GM23338 (cell line): ENCODE measurements around the gene CHD5. TPM values are rescaled to one million over a fixed set of nuclear protein-coding genes. Genes with fewer than 3 reads are reported as not detected.

Experiments
- ATAC-seq: fragments of 200-7000 bp; cut with Tn5 transposase; 3 replicates; pipeline ENCODE4 v1.9.1; 2020
- DNase-seq: peaks from one replicate; pipeline ENCODE4 v3.0.0-alpha.2; 2015; ENCODE audit warnings: low spot score
- H2AFZ ChIP-seq: fragments of 200-600 bp; sonication (generic); 2 replicates; pipeline ENCODE4 v1.8.0; 2016; ENCODE audit warnings: antibody characterized with exemption, mild to moderate bottlenecking, moderate library complexity
- H3F3A ChIP-seq: fragments of 200-600 bp; sonication (generic); replicated peaks from 2 replicates; pipeline ENCODE4 v1.8.0; 2017; ENCODE audit warnings: antibody characterized with exemption, mixed run types, low read depth
- H3K27ac ChIP-seq: fragments of 200-600 bp; sonication (generic); 2 replicates; pipeline ENCODE4 v1.6.1; 2016; ENCODE audit warnings: low read depth
- H3K27me3 ChIP-seq: fragments of 200-600 bp; sonication (generic); 2 replicates; pipeline ENCODE4 v1.8.0; 2016; ENCODE audit warnings: mild to moderate bottlenecking, mixed run types, moderate library complexity; ENCODE audit not compliant: insufficient read depth
- H3K36me3 ChIP-seq: fragments of 200-600 bp; sonication (generic); 2 replicates; pipeline ENCODE4 v1.8.0; 2016; ENCODE audit warnings: mild to moderate bottlenecking; ENCODE audit not compliant: insufficient read depth
- H3K4me1 ChIP-seq: fragments of 200-600 bp; sonication (generic); 2 replicates; pipeline ENCODE4 v1.8.0; 2016; ENCODE audit warnings: mild to moderate bottlenecking, moderate library complexity; ENCODE audit not compliant: insufficient read depth
- H3K4me2 ChIP-seq: fragments of 200-600 bp; sonication (generic); 2 replicates; pipeline ENCODE4 v1.7.1; 2017; ENCODE audit warnings: mixed run types
- H3K4me3 ChIP-seq: fragments of 200-600 bp; sonication (generic); 2 replicates; pipeline ENCODE4 v1.6.1; 2016; ENCODE audit warnings: mixed run types
- H3K79me2 ChIP-seq: fragments of 200-600 bp; sonication (generic); replicated peaks from 2 replicates; pipeline ENCODE4 v1.8.0; 2017; ENCODE audit warnings: mild to moderate bottlenecking; ENCODE audit not compliant: insufficient read depth
- H3K9me2 ChIP-seq: fragments of 200-600 bp; sonication (generic); 2 replicates; pipeline ENCODE4 v1.8.0; 2017; ENCODE audit not compliant: insufficient read depth
- H4K20me1 ChIP-seq: fragments of 200-600 bp; sonication (generic); replicated peaks from 2 replicates; pipeline ENCODE4 v1.8.0; 2017; ENCODE audit warnings: mild to moderate bottlenecking; ENCODE audit not compliant: insufficient read depth
- H3K27ac Mint-ChIP-seq: 2 replicates; pipeline ENCODE4 v1.8.0; 2020; ENCODE audit warnings: inconsistent platforms, mild to moderate bottlenecking, moderate library complexity, mixed read lengths
- H3K27me3 Mint-ChIP-seq: 3 replicates; pipeline ENCODE4 v1.8.0; 2022; ENCODE audit warnings: low read depth, mild to moderate bottlenecking, moderate library complexity, mixed read lengths, inconsistent platforms; ENCODE audit not compliant: insufficient read depth, poor library complexity
- H3K36me3 Mint-ChIP-seq: 3 replicates; pipeline ENCODE4 v1.8.0; 2021; ENCODE audit warnings: low read depth, mild to moderate bottlenecking, inconsistent platforms, moderate library complexity, mixed read lengths
- H3K4me1 Mint-ChIP-seq: 3 replicates; pipeline ENCODE4 v1.8.0; 2020; ENCODE audit warnings: mild to moderate bottlenecking, inconsistent platforms, mixed read lengths
- H3K4me3 Mint-ChIP-seq: 3 replicates; pipeline ENCODE4 v1.8.0; 2021; ENCODE audit warnings: moderate library complexity, mild to moderate bottlenecking, inconsistent platforms, mixed read lengths
- H3K9me3 Mint-ChIP-seq: 3 replicates; pipeline ENCODE4 v1.8.0; 2020; ENCODE audit warnings: moderate library complexity, mild to moderate bottlenecking, inconsistent platforms, mixed read lengths
- CREB1 ChIP-seq: fragments of 250-450 bp; sonication (Bioruptor Pico); IDR thresholded peaks from 2 replicates; pipeline ENCODE4 v1.5.0; 2020; ENCODE audit warnings: low read depth, mild to moderate bottlenecking, moderate library complexity
- EZH2phosphoT487 ChIP-seq: fragments of 200-600 bp; sonication (generic); IDR thresholded peaks from one replicate; pipeline ENCODE4 v1.8.1; 2018; ENCODE audit warnings: antibody characterized with exemption; ENCODE audit not compliant: unreplicated experiment
- JUNB ChIP-seq: IDR thresholded peaks from one replicate; pipeline ENCODE4 v1.6.1; 2016; ENCODE audit warnings: antibody characterized with exemption; ENCODE audit not compliant: unreplicated experiment
- NANOG ChIP-seq: IDR thresholded peaks from 2 replicates; pipeline ENCODE4 v1.6.1; 2016; ENCODE audit warnings: antibody characterized with exemption, borderline replicate concordance
- STAT1 ChIP-seq: IDR thresholded peaks from one replicate; pipeline ENCODE4 v1.6.1; 2016; ENCODE audit warnings: antibody characterized with exemption; ENCODE audit not compliant: unreplicated experiment
- ZNF331 ChIP-seq: fragments of 250-450 bp; sonication (Bioruptor Pico); IDR thresholded peaks from 2 replicates; pipeline ENCODE4 v1.5.0; 2020; ENCODE audit warnings: low read depth, mild to moderate bottlenecking, moderate library complexity
- polyA plus RNA-seq: library from polyadenylated mRNA; unstranded; fragments of >200 nt; fragmentation: Nextera tagmentation; extraction: Ambion mirVana; gene quantifications from 2 replicates; pipeline ENCODE4 v1.2.1, GENCODE V29; 2016
- total RNA-seq: library from RNA; depleted of rRNA; stranded (reverse); fragments of >200 nt; shearing (Covaris generic); gene quantifications from 2 replicates; pipeline ENCODE4 v1.2.3, GENCODE V29; 2014
- TF ChIP-seq, protein P1 (sequence below): fragments of 250-450 bp; sonication (Bioruptor Pico); IDR thresholded peaks from 2 replicates; pipeline ENCODE4 v1.5.0; 2020; ENCODE audit warnings: mild to moderate bottlenecking, moderate library complexity

Gene CHD5
- total and polyA plus RNA-seq, 2 experiments from 2014 or later = 0.32 to 1.0 TPM

DNA sequence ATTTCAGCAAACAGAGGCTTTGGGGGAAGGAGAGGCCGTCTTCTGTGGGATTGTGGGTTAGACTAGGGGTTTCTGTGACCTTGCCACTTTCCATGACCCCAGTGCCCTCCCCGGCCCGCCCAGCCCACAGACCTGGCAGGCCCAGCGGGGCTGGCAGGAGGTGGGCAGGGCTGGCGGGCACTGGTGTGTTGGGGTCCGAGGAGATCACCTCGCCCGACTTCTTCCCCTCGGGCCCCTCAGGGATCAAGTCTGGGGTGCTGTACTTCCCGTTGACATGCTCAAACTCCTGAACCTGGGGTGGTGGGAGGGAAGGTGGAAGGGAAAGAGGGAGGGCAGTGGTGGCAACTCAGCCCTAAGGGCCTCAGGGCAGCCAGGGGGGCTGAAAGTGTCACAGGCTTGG lies 56.3 kb downstream of the CHD5 start:
- Mint-ChIP-seq H3K4me1 (no peaks in the 10 kb centered on the region; the same call in 2 of the 3 replicates), H3K4me3 (no peak overlapping the region), H3K9me3 (no peaks in the 10 kb centered on the region), H3K27me3 (peaks cover 18% of the 10 kb centered on the region), H3K27ac (no peak overlapping the region), H3K36me3 (no peaks in the 10 kb centered on the region)
- Histone ChIP-seq H3K4me1 (no peaks in the 10 kb centered on the region), H3K27ac (no peak overlapping the region), H4K20me1 (no peaks in the 10 kb centered on the region), H3K79me2 (no peaks in the 10 kb centered on the region), H2AFZ (no peak overlapping the region), H3K4me3 (no peak overlapping the region), H3K27me3 (no peaks in the 10 kb centered on the region), H3K9me2 (no peaks in the 10 kb centered on the region), H3K36me3 (no peaks in the 10 kb centered on the region), H3K4me2 (no peak overlapping the region), H3F3A (no peaks in the 10 kb centered on the region)
- ATAC-seq (no peak), DNase-seq (no peak)
- TF ChIP-seq NANOG (no peak), EZH2phosphoT487 (no peak), STAT1 (no peak)
- TF ChIP-seq, protein P1, sequence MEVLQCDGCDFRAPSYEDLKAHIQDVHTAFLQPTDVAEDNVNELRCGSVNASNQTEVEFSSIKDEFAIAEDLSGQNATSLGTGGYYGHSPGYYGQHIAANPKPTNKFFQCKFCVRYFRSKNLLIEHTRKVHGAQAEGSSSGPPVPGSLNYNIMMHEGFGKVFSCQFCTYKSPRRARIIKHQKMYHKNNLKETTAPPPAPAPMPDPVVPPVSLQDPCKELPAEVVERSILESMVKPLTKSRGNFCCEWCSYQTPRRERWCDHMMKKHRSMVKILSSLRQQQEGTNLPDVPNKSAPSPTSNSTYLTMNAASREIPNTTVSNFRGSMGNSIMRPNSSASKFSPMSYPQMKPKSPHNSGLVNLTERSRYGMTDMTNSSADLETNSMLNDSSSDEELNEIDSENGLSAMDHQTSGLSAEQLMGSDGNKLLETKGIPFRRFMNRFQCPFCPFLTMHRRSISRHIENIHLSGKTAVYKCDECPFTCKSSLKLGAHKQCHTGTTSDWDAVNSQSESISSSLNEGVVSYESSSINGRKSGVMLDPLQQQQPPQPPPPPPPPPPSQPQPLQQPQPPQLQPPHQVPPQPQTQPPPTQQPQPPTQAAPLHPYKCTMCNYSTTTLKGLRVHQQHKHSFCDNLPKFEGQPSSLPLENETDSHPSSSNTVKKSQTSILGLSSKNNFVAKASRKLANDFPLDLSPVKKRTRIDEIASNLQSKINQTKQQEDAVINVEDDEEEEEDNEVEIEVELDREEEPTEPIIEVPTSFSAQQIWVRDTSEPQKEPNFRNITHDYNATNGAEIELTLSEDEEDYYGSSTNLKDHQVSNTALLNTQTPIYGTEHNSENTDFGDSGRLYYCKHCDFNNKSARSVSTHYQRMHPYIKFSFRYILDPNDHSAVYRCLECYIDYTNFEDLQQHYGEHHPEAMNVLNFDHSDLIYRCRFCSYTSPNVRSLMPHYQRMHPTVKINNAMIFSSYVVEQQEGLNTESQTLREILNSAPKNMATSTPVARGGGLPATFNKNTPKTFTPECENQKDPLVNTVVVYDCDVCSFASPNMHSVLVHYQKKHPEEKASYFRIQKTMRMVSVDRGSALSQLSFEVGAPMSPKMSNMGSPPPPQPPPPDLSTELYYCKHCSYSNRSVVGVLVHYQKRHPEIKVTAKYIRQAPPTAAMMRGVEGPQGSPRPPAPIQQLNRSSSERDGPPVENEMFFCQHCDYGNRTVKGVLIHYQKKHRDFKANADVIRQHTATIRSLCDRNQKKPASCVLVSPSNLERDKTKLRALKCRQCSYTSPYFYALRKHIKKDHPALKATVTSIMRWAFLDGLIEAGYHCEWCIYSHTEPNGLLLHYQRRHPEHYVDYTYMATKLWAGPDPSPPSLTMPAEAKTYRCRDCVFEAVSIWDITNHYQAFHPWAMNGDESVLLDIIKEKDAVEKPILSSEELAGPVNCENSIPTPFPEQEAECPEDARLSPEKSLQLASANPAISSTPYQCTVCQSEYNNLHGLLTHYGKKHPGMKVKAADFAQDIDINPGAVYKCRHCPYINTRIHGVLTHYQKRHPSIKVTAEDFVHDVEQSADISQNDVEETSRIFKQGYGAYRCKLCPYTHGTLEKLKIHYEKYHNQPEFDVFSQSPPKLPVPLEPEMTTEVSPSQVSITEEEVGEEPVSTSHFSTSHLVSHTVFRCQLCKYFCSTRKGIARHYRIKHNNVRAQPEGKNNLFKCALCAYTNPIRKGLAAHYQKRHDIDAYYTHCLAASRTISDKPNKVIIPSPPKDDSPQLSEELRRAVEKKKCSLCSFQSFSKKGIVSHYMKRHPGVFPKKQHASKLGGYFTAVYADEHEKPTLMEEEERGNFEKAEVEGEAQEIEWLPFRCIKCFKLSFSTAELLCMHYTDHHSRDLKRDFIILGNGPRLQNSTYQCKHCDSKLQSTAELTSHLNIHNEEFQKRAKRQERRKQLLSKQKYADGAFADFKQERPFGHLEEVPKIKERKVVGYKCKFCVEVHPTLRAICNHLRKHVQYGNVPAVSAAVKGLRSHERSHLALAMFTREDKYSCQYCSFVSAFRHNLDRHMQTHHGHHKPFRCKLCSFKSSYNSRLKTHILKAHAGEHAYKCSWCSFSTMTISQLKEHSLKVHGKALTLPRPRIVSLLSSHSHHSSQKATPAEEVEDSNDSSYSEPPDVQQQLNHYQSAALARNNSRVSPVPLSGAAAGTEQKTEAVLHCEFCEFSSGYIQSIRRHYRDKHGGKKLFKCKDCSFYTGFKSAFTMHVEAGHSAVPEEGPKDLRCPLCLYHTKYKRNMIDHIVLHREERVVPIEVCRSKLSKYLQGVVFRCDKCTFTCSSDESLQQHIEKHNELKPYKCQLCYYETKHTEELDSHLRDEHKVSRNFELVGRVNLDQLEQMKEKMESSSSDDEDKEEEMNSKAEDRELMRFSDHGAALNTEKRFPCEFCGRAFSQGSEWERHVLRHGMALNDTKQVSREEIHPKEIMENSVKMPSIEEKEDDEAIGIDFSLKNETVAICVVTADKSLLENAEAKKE = no peak

DNA sequence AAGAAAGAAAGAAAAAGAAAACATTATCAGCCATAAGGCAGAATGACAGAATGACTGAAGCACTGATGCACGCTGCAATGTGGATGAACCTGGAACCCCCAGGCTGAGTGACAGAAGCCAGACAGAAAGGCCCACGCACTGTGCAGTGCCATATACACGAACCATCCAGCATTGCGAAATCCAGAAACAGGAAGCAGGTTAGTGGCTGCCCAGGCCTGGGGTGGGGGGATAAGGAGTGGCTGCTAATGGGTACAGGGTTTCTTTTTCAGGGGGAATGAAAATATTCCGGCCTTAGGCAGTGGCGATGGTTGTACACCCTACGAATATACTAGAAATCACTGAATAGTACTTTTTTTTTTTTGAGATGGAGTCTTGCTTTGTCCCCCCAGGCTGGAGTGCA lies 57.0 kb downstream of the CHD5 start:
- no peaks in the 10 kb centered on the region for H3K36me3 Mint-ChIP-seq
- H3K27ac ChIP-seq = no peak overlapping the region
- H3K27me3 ChIP-seq = no peaks in the 10 kb centered on the region
- no peak overlapping the region for H3K4me2 ChIP-seq
- no peaks in the 10 kb centered on the region for H3K79me2 ChIP-seq
- no peaks in the 10 kb centered on the region for H3K4me1 ChIP-seq
- H4K20me1 ChIP-seq = no peaks in the 10 kb centered on the region
- DNase-seq (no peak), ATAC-seq (no peak)
- no peak overlapping the region for H3K4me3 Mint-ChIP-seq
- H2AFZ ChIP-seq = no peak overlapping the region
- H3K36me3 ChIP-seq = no peaks in the 10 kb centered on the region
- H3F3A ChIP-seq = no peaks in the 10 kb centered on the region
- peaks cover 15% of the 10 kb centered on the region for H3K27me3 Mint-ChIP-seq
- H3K4me3 ChIP-seq = no peak overlapping the region
- no peaks in the 10 kb centered on the region for H3K9me2 ChIP-seq
- no peaks in the 10 kb centered on the region; the same call in 2 of the 3 replicates for H3K4me1 Mint-ChIP-seq
- no peaks in the 10 kb centered on the region for H3K9me3 Mint-ChIP-seq
- H3K27ac Mint-ChIP-seq = no peak overlapping the region
- TF ChIP-seq CREB1 (CRISPR knock-in tag) = no peak
- TF ChIP-seq, protein P1 = no peak
- no peak for TF ChIP-seq ZNF331 (CRISPR knock-in tag)
- TF ChIP-seq JUNB = no peak
